Stimulated activated CD4-positive, alpha-beta T cell treated with anti-CD3 and anti-CD28 coated beads, Interleukin-4, amount 100 ng/mL, for 48 hours (primary cell): ENCODE results near the gene RAB42.
"Not testable (repeated sequence)": the region's sequence is repeated elsewhere in the genome, so short reads cannot be mapped to it uniquely, and the experiment has no call there.

Experiments used
- DNase-seq, 2 donors: peaks; one replicate each; pipeline ENCODE4 v3.0.0-alpha.2; 2020; ENCODE audit warnings: low read depth in 2 of 2

The RAB42 gene

DNA sequence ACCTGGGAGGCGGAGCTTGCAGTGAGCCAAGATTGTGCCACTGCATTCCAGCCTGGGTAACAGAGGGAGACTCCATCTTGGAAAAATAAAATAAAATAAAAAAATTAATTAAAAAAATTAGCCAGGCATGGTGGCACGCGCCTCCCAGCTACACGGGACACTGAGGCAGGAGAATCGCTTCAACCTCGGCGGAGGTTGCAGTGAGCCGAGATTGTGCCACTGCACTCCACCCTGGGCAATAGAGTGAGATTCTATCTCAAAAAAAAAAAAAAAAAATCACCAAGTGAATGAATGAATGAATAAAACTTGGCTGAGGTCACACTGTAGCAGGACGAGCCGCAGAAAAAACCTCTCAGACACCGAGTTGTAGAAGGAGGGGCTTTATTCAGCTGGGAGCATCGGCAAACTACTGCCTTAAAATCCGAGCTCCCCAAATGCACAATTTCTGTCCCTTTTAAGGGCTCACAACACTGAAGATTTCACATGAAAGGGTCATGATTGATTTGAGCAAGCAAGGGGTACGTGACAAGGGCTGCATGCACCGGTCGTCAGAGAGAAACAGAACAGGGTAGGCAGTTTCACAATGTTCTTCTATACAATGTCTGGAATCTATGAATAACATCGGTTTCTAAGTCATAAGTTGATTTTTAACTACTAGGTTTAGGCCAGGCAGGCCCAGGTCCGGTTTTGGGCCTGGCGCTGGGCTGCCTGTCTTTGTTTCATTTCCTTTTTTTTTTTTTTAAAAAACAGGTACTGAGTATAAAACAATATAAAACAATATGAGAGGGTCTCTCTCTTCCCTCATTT is 5.3 kb upstream of the RAB42 start:
- DNase-seq = not testable (repeated sequence)

DNA sequence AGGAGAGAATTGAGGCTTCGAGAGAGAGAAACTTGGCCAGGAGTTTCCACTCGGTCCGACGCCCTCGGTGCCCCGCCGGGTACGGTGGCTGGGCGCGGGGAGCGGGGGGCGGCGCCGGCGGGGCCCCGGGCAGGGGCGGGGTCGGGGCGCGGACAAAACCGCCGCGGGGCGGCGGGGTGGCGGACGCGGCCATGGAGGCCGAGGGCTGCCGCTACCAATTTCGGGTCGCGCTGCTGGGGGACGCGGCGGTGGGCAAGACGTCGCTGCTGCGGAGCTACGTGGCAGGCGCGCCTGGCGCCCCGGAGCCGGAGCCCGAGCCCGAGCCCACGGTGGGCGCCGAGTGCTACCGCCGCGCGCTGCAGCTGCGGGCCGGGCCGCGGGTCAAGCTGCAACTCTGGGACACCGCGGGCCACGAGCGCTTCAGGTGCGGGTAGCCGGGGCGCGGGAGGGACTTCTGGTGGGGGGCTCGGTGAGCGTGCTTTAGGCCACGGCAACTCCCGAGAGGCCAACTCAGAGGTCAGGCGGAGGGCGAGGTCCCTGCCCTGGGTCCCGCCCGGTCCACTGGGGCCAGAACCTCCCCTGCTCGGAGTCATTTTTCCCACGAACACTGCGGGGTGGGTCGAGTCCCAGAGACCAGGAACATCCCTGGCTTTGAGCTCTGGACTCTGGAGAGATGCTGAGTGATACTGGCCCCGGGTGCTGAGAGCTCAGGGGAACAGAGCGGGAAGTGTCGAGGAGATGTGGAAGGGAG is 431 bp downstream of the RAB42 start:
- DNase-seq = no peak

DNA sequence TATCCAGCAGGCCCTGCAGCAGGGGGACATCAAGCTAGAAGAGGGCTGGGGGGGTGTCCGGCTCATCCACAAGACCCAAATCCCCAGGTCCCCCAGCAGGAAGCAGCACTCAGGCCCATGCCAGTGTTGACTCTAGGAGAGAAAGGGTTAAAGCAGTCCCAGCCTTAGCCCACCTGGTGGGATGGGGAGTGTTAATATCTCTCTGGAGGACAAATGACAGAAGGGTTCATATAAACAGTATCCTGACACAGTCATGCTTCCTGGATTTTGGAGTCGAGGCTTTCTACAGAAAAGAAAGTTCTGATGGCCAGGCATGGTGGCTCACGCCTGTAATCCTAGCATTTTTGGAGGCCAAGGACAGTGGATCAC is 1.9 kb downstream of the RAB42 start:
- DNase-seq = not testable (repeated sequence)

DNA sequence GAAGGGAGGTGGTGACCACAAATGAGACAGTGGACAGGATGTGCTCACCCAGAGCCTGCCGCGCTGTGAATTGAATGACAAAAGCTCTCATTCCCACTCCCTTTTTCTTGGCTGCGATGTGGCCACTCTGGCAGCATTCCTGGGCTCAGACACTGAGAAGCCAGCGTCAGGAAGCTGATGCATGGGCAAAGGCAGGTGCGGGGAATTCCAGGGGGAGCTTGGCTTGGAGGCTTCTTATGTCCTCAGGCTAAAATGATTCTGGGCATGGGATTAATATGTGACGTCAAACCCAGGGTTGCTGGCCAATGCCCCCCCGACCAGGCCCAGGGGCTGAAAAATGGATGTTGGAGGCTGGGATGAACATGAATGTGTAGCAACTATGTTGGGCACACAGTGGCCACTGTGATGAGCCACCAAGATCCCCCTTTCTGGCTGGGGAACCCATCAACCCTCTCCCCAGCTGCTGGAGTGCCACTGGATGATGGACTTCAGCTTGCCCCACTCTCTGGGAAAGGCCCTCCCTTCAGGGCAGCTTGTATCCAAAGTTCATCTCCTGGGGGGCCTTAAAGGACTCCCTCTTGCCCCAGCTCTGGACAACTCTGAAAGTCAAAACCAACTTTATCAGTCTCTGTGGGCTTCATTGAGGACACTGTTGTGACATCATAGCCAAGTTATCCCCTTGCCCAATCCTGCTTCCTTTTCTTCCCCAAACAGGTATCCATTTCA is 2.8 kb downstream of the RAB42 start:
- not testable (repeated sequence) for DNase-seq

DNA sequence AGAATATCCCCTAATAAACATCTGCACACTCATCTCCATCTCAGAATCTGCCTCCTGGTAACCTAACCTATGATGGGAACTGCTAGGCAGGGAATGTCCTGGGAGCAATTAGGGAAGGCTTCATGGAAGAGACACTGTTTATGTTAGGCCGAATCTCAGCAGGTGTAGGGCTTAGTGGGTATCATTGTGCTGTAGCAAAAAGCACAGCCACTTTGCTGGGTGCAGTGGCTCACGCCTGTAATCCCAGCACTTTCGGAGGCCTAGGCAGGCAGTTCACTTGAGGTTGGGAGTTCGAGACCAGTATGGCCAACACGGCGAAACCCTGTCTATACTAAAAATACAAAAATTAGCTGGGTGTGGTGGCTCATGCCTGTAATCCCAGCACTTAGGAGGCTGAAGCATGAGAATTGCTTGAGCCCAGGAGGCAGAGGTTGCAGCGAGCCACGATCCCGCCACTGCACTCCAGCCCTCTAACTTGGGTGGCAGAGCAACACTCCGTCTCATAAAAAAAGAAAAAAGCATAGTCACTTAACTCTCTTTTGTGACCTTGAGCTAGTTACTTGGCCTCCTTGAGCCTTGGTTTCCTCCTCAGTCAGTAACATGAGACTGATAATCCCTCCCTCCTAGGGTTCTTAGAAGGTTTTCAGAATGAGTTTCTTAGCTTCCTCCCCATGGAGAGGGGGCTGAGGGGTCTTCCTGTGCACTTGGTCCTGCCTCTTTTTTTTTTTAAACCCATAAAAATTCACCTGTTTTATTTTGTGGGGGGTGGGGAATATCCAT is 3.5 kb downstream of the RAB42 start:
- DNase-seq = no peak

DNA sequence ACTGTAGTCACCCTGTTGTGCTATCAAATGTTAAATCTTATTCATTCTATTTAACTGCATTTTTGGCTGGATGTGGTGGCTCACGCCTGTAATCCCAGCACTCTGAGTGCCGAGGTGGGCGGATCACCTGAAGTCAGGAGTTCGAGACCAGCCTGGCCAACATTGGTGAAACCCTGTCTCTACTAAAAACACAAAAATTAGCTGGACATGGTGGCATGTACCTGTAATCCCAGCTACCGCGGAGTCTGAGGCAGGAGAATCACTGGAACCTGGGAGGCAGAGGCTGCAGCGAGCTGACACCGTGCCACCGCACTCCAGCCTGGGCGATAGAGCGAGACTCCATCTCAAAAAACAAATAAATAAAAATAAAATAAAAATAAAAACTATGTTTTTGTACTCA is 4.2 kb downstream of the RAB42 start:
- not testable (repeated sequence) for DNase-seq

DNA sequence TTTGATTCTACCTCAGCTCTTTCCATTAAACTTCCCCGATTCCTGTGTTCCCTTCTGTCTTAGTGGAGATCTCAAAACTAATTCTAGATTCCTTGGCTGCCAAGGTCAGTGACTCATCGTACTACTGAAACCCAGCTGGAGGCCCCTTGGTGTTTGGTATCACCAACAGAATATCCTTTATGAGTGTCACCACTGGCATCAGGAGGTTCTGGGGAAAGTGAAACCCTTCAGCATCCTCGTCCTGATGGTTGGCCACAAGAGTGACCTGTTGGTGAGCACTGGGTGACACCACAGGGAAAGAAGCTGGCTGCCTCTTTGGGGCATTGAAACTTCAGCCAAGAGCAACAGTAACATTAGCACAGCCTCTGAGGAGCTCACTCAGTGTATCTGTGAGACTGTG is 9.6 kb downstream of the RAB42 start:
- DNase-seq = no peak

DNA sequence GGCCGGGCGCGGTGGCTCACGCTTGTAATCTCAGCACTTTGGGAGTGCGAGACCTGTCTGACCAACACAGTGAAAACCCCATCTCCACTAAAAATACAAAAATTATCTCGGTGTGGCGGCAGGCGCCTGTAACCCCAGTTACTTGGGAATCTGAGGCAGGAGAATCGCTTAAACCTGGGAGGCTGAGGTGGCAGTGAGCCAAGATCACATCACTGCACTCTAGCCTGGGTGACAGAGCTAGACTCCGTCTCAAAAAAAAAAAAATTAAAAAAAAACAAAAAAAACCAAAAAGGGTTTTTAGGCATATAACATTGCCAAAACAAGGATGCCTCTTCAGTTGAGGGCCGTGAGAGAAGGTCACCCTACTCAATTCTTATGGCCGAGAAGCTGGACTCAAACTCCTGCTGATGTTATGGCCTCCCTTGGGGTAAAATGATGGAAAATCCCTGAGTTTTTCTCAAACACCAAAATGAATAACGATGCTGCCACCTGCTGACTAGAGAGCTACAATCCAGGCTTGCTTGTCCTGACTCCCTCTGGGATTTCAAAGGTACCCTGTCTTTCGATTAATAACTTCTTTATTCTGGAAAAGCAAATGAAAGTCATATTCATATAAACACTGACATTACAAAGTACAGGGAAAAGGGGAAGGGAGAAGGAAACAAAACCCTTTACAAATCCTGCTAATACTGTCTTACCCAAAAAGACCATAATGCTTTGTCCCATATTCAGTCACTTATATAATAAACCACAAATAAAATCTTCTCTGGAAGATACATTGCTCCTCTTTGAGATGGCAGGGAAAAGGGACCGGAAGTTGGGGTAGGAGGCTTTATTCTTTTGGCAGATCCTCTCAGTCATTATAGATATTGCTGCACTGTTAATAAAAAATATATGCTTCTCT is 10.7 kb downstream of the RAB42 start:
- no peak for DNase-seq

DNA sequence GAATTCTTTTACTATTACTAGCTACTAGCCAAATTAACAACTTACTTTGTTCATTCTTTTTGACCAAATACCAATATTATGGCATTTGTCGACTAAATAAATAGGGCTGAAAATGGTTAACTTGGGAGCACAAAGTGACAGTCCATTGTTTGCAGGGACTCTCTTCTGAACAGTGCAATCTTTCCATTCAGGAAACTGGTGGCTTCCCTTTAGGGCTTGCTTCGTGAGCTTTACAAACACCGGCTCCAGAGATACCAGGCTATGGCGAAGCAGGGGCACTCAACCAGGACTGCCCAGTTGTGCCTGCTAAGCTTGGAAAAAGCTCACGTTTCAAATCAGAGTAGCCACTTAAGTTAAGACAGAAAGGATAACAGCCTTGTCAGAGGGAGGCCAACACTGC is 12.3 kb downstream of the RAB42 start:
- no peak for DNase-seq

DNA sequence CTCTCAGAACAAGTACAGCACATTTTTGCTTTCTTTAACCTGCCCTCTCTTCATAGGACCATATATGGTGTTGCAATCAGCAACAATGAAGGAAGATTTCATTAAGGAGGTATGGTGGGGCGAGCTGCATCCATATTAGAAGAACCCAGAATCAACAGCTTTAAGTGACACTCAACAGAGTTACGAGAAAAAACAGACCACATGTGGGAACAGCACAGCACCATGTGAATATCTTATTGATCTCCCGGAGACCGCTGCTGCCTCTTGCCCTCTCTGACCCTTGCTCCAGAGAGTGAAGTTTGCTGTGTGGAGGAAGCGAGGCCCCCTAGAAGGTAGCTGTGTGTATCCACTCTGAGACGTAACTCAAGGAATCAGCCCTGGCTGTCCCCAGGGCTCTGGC is 12.9 kb downstream of the RAB42 start:
- no peak for DNase-seq

DNA sequence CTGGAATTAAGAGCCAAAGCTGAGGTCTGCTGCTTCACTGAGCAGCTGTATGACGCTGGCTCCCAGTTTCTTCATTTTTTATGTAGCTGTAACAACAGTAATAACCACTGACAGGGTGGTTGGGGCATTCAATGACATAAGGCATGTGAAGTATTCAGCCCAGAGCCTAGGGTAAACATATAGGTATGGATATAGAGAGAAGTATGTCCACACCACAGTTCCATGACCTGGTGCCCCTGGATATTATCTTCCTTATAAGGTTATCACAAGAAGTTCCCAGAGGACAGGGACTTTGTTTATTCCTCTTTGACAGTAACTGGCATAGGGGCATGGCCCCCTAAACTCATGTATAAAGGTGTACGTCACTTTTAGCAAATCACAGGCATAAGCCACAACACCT is 14.7 kb downstream of the RAB42 start:
- no peak for DNase-seq

DNA sequence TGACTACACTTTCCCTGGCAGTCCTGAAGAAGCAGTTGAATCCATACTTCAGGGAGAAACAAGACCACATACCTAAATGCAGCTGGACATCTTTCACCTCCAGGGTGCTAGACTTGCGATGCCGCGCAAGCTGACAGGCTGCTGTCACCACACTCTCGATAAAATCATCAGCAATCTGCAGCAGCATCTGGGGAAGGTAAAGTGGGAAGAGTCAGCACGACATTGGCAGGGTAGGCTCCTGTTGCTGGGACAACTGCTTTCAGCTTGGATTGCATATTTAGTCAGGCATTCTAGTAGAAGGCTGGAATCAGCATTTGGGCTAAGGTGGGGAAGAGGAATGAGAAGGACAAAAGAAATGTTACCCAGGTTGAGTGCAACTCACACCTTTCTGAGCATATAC is 21.1 kb downstream of the RAB42 start:
- DNase-seq = no peak

DNA sequence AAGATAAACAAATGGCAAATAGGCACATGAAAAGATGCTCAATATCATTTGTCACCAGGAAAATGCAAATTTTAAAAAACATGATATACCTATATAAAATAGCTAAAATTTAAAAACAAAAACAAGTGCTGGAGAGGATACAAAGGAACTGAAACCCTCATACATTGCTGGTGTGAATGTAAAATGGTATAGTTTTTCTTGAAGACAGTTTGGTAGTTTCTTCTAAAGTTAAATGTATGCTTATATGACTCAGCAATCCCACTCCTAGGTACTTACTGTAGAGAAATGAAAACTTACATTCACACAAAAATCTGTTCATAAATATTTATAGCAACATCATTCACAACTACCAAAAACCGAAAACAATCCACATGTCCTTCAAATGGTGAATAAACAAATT is 39.6 kb downstream of the RAB42 start:
- no peak for DNase-seq

DNA sequence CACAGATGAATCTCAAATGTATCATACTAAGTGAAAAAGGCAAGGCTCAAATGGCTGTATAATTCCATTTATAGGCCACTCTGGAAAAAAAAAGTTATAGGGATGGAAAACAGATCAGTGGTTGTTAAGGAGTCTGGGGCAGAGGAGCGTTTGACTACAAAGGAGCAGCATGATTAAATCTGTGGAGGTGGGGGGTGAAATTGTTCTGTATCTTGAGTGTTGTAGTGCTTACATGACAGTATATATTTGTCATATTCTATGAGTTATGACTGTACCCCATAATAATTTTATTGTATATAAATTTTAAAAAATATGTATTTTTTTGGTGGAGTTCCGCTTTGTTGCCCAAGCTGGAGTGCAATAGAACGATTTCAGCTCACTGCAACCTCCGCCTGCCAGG is 40.5 kb downstream of the RAB42 start:
- DNase-seq = no peak

DNA sequence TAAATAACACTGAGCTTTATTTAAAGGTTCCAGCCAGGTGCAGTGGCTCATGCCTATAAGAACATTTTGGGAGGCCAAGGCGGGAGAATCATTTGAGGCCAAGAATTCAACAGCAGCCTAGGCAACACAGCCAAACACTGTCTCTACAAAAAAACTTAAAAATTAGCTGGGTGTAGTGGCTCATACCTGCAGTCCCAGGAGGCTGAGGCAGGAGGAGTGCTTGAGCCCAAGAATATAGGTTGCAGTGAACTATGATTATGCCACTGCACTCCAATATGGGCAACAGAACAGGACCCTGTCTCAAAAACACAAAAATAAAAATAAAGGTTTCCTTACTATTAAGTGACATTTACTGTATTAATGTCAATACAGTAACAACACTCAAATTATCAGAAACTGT is 48.7 kb downstream of the RAB42 start:
- DNase-seq = no peak

DNA sequence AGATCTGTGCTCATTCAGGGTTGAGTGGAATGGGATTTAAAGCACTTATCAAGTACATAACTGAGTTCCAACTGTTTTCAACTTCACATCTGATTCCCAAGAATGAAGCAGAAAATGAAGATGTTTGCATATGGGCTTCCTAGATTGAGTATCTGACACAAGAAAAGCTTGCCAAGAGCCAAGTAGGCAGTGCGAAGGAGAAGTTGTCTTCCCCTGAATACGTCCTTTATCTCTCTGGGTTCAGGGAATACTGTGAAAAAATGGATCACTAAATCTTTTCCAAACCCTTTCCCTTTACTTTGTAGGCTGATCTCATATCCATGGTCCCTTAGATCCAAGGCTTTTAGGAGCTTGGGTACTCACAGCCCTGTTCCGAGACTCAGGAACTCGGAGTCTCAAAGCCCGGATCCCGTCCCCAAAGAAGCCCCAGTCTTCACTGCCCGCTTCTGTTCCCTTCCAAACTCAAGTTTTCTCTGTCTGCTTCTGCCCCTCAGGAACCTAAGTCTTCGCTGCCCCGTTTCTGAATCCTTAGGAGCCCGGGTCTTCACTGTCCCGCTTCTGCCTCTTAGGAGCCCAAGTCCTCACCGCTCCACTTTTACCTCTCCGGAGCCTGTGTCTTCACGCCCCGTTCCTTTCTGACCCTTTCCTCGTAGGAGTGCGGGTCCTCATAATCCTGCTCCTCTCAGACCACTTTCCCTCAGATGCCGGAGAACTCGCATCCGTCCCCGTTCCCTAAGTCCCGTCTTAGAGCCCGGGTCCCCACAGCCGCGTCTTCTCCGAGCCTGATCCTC is 50.2 kb downstream of the RAB42 start:
- DNase-seq = peak in 1 of 2 donors; percentile 16

DNA sequence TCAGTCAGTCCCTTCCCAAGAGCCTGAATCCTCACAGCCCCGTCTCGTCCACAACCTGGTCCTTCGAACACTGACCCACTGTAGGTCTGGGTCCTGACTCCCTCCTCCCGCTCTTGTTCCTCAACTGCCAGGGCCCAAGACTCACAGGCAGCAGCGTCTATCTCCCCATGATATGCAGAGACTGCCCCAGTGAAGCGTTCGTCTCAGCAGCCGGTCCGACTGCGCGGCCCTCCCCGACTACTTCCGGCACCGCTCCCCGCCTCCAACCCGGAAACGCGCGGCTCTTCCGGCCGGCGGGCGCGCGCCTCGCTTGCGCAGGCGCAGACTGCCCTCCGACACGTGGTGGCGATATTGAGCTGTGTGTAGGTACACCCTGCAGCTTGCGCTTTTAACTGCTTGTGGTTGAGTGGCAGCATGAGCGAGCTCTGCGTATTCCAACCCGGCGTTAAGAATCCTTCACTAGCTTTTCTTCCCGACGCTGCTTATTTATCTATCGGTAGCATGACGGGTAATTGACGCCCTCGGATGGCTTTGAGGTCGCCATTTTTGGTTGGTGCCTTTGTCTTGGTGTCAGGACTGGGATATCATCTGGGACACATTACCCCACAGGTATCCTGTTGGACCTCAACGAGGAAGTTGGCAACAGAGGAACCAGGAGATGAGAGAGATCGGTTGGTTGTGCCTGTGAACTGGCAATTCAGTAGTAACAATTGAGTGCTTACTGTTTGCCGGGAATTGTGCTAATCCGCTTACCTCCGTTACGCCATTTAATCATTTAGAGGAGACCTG is 51.0 kb downstream of the RAB42 start, which contains the start of gene TAF12:
TSS of gene TAF12 (minus strand) at position 221 of the 789 bp plus-strand sequence. CDS start 20,986 bp downstream, outside the sequence.
- DNase-seq = peak; percentile 82 to 85

DNA sequence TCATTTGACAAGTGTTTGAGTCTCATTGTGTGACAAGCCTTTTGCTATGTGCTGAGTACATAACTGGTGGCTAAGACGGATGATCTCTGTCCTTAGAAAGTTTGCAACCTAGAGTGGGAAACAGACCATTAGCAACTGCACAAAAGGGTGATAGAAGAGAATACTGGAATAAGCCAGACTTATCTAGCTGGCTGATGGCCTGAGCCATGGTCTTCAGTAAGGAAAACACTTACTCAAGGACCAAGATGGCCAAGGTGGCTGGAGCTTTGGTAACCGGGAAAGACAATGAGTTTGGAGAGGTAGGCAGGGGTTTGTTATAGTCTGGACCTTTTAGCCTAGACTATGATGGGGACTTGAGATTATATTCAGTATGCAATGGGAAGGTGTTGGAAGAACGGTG is 52.4 kb downstream of the RAB42 start:
- DNase-seq = no peak
